HG02763 (cell line): ENCODE results near the gene ST6GALNAC3.

Source experiments
- ATAC-seq: cut with Tn5 transposase; IDR thresholded peaks from one replicate; pipeline ENCODE4 v1.9.1; 2021; ENCODE audit warnings: mild to moderate bottlenecking, moderate library complexity; ENCODE audit not compliant: unreplicated experiment

The ST6GALNAC3 gene

DNA sequence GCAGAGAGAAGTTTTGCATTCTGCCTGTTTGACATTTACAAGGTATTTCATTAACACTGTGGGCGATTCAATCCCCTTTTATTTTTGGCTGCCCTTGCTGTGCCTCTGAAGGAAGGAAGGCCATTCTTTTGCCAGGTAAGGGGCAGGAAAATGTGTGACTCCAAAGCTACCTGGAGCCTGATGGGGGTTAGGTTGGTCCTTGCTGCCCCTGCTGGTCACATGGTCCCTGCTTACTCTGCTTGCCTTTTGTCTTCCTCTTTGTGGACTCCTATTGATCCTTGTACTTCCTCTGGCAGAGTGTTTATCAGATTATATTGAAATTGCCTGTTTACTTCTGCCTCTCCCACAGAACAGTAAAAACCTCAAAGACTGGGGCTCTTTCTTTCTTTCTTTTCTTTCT lies 65.7 kb downstream of the ST6GALNAC3 start:
- ATAC-seq, result no peak

DNA sequence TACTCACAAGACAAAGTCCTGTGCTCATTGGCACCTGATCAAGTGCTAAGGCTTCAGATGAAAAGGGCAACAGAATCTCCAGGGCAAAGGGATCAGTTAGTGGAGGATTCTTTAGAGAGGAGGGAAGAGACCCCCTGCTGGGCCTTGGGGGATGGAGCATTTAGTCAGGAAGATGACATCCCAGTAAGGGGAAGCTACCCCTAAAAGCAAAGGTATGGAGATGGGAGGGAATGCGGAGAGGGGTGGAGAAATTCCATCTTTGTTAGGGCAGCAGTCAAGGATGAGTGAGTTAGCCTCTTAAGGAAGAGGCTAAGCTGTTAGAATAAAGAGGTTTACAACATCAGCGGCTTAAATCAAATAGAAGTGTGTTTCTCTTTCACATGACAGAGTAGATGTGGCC lies 67.4 kb downstream of the ST6GALNAC3 start:
- no peak for ATAC-seq

GRCh38 chr1:76142771-76143540 lies 68.4 kb downstream of the ST6GALNAC3 start:
- no peak for ATAC-seq

- no peak for ATAC-seq
These were observed 69.7 kb downstream of the ST6GALNAC3 start for GRCh38 chr1:76144247-76144646.

- ATAC-seq, result no peak
These were observed 70.8 kb downstream of the ST6GALNAC3 start for GRCh38 chr1:76145332-76145731.

DNA sequence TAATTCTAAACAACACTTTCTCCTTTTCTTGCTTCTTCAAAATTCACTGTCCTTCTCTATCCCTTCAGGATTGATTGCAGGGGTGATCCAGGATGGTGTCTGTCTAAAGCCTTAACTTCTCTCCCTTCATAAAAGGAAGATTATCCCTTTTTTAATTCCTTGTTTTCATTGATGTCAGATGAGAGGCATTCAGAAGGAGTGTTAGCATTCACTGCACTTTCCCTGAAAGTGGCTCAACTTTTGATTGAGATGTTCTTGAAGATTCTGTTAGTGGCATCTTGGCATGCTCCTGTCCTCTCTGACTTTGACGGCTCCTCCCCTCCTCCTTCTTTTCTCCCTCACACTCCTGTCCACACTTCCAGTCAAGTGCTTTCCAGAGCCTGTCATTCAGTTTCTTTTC lies 71.6 kb downstream of the ST6GALNAC3 start:
- ATAC-seq, result no peak

- ATAC-seq, result no peak
These were observed 73.4 kb downstream of the ST6GALNAC3 start for GRCh38 chr1:76147917-76148316.

- no peak for ATAC-seq
These were observed 73.9 kb downstream of the ST6GALNAC3 start for GRCh38 chr1:76148460-76148859.

DNA sequence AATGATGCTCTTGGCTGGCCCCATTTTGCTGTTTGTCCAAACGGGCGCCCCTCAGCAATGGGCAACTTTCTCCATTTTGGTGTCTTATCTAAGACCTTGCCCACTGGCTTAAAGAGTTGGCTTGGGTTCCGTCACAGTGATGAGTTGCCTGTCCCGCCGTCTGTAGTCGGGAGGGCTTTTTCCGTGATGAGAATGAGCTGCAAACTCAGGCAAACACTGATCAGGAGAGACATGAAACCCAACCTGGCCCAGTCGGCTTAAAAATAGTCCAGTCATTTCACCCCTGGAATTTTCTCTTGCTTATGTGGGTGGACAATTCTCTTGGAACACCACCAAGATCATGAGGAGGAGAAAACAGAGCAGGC lies 79.3 kb downstream of the ST6GALNAC3 start:
- ATAC-seq, result no peak

- peak; percentile 96 for ATAC-seq
These were observed 79.8 kb downstream of the ST6GALNAC3 start for GRCh38 chr1:76154206-76154956.

DNA sequence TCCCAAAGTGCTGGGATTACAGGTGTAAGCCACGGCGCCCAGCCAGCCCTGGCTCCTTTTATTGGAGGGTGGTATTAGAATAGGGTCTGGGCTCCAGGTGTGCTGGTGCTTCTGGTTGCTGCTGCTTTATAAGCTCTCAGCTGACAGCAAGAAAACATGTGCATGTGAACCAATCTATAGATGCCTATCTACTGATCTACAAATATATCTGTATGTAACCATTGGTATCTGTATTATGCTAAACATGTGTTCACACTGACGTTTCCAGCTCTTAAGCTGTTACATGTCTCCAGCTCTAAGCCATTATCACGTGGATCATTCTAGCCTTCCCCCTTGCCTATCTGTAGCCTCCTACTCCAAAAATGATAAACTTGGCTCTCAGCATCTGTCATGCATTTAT lies 82.4 kb downstream of the ST6GALNAC3 start:
- no peak for ATAC-seq

GRCh38 chr1:76158126-76158525 lies 83.6 kb downstream of the ST6GALNAC3 start:
- ATAC-seq, result no peak

DNA sequence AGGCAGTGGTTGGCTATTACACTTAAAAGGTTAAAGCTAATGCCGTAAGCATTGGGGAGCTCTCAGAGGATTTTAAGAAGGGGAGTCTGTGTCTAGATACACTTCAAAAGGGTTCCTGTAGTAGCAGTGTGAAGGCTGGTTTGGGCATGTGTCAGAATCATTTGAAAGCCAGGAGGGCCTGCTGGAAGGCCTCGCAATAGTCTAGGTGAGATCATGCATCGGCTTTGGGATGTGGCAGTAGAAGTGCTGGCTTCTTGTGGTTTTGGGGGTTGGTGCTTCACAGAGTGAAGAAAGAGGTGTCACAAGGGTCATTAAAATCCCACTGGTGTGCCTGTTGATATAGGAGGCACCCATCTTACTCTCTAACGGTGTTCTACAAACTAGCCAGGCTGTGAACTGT lies 85.7 kb downstream of the ST6GALNAC3 start:
- ATAC-seq, result no peak

GRCh38 chr1:76161451-76161850 lies 86.9 kb downstream of the ST6GALNAC3 start:
- no peak for ATAC-seq

- ATAC-seq, result no peak
These were observed 87.7 kb downstream of the ST6GALNAC3 start for GRCh38 chr1:76162254-76162653.

GRCh38 chr1:76164165-76164564 lies 89.6 kb downstream of the ST6GALNAC3 start:
- no peak for ATAC-seq

GRCh38 chr1:76170084-76170483 lies 95.5 kb downstream of the ST6GALNAC3 start:
- ATAC-seq, result no peak

DNA sequence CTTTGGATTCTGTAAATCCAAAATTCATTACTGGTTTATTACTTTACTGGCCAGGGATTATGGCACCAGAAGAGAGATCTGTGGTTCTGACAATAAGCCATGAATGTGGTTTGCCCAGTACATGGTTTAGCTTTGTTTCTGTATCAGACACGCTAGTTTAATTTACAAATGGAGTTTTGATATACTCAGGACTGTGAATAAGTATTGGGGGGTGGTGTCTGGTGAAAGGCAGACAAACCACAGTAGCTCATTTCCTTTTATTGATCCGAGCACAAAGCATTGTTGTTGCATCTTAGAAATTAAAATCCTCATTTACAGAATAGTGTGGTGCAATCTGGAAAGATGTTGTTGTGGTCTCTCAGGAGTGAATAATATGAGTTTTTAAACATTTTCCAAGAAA lies 96.0 kb downstream of the ST6GALNAC3 start:
- no peak for ATAC-seq

DNA sequence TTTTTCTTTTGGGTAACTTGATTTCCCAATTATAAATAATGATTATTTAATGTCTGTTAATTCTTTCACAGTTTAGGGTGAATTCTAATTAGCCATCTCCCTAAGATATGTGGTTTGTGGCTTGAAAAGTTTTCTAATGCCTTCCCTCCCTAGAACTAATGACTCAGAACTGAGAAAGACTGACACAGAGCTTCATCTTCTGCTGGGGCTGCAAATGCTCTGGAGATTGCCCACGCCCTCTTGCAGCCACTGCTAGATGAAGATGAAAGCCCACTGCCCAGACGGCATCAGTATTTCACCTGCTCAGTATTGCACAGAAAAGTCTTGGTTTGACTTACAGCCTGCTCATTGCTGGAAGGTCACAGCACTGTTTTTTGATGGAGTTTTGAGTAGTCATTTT lies 101.5 kb downstream of the ST6GALNAC3 start:
- ATAC-seq, result no peak

DNA sequence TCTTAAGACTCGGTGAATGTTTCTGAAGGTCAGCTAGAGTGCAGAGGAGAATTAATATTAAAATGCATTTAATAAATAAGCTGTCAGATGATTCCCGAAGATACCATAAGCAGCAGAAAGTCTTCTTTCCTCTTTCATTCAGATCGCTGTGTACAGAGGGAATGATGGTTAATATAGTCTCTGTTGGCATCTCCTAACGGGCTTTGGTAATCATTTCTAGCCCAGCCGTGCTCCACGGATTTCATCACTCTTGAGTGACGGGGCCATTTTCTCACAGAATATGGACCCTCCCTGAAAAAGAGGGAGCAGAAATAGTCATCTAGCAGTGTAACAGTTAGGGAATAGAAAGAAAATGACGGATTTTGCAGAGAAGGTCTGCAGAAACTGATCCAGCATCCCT lies 103.1 kb downstream of the ST6GALNAC3 start:
- no peak for ATAC-seq

DNA sequence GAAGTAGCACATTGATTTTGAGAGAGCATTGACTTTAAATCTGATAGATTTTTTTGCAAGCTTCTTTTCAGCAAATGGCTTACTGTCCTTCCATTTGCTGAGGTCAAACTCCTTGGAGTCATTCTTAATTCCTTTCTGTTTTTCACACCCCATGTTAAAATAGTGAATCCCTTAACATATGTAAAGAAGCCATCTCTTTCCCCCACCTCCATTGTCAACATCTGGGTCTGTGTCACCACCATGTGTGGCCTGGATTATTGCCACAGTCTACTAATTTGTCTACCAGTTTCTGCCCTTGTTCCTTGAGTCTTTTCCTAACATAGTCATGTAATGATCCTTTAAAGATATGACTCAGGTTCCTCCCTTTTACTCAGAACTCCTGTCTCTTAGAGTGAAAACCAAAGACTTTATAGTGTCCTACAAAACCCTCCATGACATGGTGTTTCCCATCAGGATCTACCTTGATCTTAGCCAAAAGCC lies 104.7 kb downstream of the ST6GALNAC3 start:
- no peak for ATAC-seq

DNA sequence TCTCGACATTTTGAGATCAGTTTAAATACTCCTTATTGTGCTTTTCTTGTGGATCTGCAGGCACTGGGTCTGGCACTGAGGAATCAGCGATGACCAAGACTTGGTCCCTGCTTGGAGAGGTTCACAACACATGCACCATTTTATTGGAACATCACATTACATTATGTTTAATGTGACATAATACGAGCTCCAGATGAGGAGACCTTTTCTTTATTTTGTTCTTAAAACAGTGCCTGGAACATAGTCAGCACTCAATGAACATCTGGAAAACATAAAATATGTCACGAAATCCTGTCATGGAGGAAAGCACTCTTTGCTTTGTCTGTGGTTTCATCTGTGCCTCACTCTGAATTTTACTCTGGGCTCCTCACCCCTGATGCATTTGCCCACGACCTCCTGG lies 110.7 kb downstream of the ST6GALNAC3 start:
- no peak for ATAC-seq
